HL-60 (cell line): ENCODE measurements around the gene ANKS3.

Source experiments
- DNase-seq, 2 experiments: peaks; one replicate each; pipeline ENCODE4 v3.0.0-alpha.2; 2010 to 2020; ENCODE audit warnings: low read depth in 1 of 2, low spot score in 1 of 2
- H3K27ac ChIP-seq: fragments of 250-450 bp; sonication (Bioruptor Pico); replicated peaks from 2 replicates; pipeline ENCODE4 v1.5.1; 2020; ENCODE audit warnings: mild to moderate bottlenecking, moderate library complexity
- H3K27me3 ChIP-seq: fragments of 250-450 bp; sonication (Bioruptor Pico); 2 replicates; pipeline ENCODE4 v1.5.1; 2021; ENCODE audit warnings: mild to moderate bottlenecking, moderate library complexity; ENCODE audit not compliant: insufficient read depth, poor library complexity, severe bottlenecking
- H3K4me3 ChIP-seq: replicated peaks from 2 replicates; pipeline ENCODE4 v1.5.1; 2011; ENCODE audit warnings: mild to moderate bottlenecking, control low read depth, low read length; ENCODE audit not compliant: insufficient read depth
- GABPA ChIP-seq: IDR thresholded peaks from 2 replicates; pipeline ENCODE4 v1.6.1; 2012; ENCODE audit warnings: low read depth
- POLR2AphosphoS5 ChIP-seq: IDR thresholded peaks from 2 replicates; pipeline ENCODE4 v1.6.1; 2012; ENCODE audit warnings: low read depth
- SPI1 ChIP-seq: IDR thresholded peaks from 2 replicates; pipeline ENCODE4 v1.6.1; 2012; ENCODE audit warnings: low read depth, mild to moderate bottlenecking, borderline replicate concordance
- TF ChIP-seq, protein P1 (sequence below): IDR thresholded peaks from 2 replicates; pipeline ENCODE4 v1.6.1; 2012; ENCODE audit warnings: low read depth; ENCODE audit not compliant: insufficient replicate concordance
- TF ChIP-seq, protein P2 (sequence below): IDR thresholded peaks from one replicate; pipeline ENCODE4 v1.5.1; 2011; ENCODE audit warnings: low read length, control low read depth, inconsistent platforms; ENCODE audit not compliant: insufficient read depth

Gene ANKS3

DNA sequence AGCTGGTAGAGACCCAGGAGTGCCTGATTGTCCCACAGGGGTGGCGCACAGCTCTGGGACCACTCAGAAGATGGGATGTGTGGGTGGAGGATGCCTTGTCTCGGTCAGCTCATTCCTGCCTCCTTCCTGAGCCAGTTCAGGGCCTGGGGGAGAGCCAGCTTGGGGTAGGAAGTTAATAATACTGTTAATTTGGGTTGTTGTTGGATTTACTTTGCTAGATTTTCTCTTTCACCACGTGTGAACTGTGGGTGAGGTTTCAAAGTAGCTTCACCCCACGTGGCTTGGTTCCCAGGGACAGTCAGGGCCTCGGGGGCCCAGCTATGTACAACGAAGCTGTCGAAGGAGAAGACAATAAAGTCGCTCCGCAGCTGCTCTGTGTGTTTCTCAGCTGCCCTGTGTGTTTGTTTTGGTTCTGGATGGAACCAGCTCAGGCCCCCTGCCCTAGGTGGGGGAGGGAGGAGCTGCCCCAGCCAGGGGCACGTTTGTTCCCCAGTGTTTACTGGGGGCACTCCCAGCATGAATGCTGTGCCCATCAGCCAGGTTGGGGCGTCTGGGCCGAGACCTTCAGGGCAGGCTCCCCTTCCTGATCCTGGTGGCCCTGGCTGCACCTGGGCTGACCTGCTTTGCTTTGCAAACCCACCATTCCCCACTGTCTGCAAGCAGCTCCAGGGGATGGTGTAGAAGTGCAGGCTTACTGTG lies 38.4 kb downstream of the ANKS3 start:
- Histone ChIP-seq H3K27ac (no peak overlapping the region), H3K27me3 (no peaks in the 10 kb centered on the region), H3K4me3 (peak overlapping the region; percentile 99)
- no peak for DNase-seq
- TF ChIP-seq GABPA (no peak), SPI1 (no peak), POLR2AphosphoS5 (no peak)
- TF ChIP-seq, protein P1, sequence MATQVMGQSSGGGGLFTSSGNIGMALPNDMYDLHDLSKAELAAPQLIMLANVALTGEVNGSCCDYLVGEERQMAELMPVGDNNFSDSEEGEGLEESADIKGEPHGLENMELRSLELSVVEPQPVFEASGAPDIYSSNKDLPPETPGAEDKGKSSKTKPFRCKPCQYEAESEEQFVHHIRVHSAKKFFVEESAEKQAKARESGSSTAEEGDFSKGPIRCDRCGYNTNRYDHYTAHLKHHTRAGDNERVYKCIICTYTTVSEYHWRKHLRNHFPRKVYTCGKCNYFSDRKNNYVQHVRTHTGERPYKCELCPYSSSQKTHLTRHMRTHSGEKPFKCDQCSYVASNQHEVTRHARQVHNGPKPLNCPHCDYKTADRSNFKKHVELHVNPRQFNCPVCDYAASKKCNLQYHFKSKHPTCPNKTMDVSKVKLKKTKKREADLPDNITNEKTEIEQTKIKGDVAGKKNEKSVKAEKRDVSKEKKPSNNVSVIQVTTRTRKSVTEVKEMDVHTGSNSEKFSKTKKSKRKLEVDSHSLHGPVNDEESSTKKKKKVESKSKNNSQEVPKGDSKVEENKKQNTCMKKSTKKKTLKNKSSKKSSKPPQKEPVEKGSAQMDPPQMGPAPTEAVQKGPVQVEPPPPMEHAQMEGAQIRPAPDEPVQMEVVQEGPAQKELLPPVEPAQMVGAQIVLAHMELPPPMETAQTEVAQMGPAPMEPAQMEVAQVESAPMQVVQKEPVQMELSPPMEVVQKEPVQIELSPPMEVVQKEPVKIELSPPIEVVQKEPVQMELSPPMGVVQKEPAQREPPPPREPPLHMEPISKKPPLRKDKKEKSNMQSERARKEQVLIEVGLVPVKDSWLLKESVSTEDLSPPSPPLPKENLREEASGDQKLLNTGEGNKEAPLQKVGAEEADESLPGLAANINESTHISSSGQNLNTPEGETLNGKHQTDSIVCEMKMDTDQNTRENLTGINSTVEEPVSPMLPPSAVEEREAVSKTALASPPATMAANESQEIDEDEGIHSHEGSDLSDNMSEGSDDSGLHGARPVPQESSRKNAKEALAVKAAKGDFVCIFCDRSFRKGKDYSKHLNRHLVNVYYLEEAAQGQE: no peak
- TF ChIP-seq, protein P2, sequence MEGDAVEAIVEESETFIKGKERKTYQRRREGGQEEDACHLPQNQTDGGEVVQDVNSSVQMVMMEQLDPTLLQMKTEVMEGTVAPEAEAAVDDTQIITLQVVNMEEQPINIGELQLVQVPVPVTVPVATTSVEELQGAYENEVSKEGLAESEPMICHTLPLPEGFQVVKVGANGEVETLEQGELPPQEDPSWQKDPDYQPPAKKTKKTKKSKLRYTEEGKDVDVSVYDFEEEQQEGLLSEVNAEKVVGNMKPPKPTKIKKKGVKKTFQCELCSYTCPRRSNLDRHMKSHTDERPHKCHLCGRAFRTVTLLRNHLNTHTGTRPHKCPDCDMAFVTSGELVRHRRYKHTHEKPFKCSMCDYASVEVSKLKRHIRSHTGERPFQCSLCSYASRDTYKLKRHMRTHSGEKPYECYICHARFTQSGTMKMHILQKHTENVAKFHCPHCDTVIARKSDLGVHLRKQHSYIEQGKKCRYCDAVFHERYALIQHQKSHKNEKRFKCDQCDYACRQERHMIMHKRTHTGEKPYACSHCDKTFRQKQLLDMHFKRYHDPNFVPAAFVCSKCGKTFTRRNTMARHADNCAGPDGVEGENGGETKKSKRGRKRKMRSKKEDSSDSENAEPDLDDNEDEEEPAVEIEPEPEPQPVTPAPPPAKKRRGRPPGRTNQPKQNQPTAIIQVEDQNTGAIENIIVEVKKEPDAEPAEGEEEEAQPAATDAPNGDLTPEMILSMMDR: no peak

GRCh38 chr16:4694642-4695451 lies 39.2 kb downstream of the ANKS3 start:
- H3K27me3 ChIP-seq: no peaks in the 10 kb centered on the region
- peak overlapping the region; percentile 99 for H3K4me3 ChIP-seq
- peak overlapping the region; percentile 28; the same call in 1 of the 2 replicates for H3K27ac ChIP-seq
- TF ChIP-seq, protein P2: no peak
- peak; percentile 29; the same call in 1 of the 2 replicates for TF ChIP-seq POLR2AphosphoS5
- TF ChIP-seq, protein P1: no peak
- no peak for DNase-seq

GRCh38 chr16:4693956-4694641 lies 40.0 kb downstream of the ANKS3 start:
- H3K27me3 ChIP-seq: no peaks in the 10 kb centered on the region
- peak overlapping the region; percentile 99 for H3K4me3 ChIP-seq
- TF ChIP-seq GABPA (no peak), SPI1 (no peak), POLR2AphosphoS5 (no peak)
- TF ChIP-seq, protein P1: no peak
- TF ChIP-seq, protein P2: no peak
- peak overlapping the region; percentile 74 for H3K27ac ChIP-seq
- DNase-seq: no peak
